G401.6 (cell line): ENCODE data around the gene ASB16.
"Not testable (repeated sequence)": the region's sequence is repeated elsewhere in the genome, so short reads cannot be mapped to it uniquely, and the experiment has no call there.

Source experiments
- FAIRE-seq: peaks from 2 replicates; lab custom pipeline; 2012; peaks lifted over from hg19 to GRCh38; lab: Jason Lieb, UNC

The ASB16 gene

DNA sequence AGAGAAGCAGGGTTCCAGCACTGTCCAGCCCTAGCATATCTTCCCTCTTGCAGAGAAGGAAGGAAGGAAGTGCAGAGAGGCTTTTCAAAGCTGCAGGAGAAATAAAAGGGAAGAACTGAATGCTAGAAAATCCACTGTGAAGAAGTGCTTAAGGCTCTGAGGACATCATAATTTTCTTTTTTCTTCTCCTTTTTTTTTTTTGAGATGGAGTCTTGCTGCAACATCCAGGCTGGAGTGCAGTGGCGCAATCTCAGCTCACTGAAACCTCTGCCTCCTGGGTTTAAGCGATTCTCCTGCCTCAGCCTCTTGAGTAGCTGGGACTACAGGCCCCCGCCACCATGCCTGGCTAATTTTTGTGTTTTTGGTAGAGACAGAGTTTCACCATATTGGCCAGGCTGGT is 21.4 kb upstream of the ASB16 start:
- FAIRE-seq = not testable (repeated sequence)

DNA sequence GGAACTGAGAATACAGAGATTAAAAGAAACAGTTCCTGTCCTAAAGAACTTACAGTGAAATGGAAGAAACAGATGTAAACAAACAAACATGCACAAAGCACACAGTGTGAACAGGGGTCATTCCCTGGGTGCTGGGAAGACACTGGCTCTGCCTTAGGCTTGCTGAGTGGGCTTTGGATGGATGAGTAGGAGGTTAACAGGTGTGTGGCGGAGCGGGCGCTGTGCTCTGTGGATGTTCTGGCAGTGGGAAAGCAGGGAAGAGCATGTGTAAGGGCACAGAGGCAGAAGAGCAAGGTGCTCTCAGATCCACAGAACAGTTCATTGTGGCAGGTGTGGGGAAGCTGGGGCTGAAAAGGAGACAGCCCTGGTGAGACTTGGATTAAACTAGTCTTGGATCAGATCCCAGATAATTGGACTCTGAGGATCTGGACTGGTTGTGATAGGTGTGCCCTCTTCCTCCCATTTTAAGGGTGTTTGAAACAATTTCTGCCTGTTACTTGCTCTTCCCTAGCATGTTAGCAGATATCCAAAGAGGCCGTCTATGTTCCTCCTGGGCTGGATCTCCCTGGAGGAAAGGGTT is 20.7 kb upstream of the ASB16 start:
- no peak for FAIRE-seq

DNA sequence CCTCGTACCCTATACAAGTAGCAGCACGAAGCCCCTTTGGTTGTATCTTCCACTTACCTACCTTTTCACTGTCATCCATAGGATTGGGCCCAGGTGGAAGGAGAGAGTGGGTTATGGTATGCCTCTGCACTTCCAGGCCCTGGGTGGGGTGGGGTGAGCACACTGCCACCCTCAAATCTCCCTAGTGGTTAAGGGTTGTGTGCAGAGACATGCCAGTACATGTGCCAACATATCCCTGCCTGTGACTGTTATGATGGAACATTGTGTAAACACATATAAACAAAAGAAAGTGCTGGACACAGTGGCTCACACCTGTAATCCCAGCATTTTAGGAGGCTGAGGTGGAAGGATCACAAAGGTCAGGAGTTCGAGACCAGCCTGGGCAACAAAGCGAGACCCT is 17.6 kb upstream of the ASB16 start:
- no peak for FAIRE-seq

DNA sequence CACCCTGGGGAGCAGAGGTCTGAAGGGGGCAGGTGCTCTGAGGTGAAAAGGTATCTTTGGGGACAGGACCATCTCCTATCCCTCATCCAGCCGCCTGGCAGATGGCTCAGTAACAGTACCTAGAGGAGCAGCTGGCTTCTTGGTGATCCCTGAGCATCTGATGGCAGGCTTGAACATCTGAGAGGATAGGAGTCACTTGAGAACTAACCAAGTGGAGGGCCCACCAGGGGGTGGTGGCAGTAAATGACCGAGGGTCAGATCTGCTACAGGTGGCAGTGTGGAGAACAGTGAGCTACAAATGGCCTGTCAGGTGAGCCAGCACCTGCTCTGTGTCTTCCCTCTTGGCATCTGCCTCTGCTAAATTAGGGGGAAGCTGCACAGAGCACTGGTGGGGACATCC is 15.0 kb upstream of the ASB16 start:
- no peak for FAIRE-seq

DNA sequence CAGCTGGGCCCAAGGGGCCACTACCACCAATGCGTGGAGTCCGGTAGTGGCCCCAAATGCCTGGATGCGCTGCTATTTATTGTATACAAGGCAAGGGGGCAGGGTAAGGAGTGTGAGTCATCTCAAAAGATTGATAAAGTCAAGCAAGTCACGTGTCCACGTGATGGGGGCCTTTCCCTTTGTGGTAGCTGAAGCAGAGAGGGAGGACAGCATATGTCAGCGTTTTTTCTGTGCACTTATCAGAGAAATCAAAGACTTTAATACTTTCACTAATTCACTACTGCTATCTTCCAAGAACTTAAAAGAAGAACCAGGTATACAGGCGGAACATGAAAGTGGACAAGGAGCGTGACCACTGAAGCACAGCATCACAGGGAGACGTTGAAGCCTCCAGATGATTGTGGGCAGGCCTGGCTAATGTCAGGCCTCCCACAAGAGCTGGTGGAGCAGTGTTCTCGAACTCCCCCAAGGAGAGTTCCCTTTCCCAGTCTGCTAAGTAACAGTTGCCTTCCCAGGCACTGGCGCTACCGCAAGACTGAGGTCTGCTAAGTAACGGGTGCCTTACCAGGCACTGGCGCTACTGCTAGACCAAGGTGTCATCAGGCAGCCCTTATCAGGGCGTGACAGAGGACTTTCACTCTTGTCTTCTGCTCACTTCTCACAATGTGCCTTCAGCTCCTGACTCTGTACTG is 10.8 kb upstream of the ASB16 start:
- FAIRE-seq = no peak

DNA sequence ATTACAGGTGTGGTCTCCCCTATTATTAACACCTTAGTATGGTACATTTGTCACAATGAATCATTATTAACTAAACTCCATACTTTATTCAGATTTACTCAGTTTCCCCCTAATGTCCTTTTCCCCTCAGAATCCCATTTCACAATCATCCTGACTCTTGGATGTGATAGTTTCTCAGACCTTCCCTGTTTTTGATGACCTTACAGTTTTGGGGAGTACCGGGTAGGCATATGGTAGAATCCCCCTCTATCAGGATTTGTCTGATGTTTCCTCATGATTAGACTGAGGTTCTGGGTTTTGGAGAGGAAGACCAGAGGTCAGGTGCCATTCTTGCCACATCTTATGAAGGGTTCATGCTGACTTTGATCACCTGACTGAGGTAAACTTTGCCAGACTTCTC is 6.0 kb upstream of the ASB16 start:
- FAIRE-seq = no peak

DNA sequence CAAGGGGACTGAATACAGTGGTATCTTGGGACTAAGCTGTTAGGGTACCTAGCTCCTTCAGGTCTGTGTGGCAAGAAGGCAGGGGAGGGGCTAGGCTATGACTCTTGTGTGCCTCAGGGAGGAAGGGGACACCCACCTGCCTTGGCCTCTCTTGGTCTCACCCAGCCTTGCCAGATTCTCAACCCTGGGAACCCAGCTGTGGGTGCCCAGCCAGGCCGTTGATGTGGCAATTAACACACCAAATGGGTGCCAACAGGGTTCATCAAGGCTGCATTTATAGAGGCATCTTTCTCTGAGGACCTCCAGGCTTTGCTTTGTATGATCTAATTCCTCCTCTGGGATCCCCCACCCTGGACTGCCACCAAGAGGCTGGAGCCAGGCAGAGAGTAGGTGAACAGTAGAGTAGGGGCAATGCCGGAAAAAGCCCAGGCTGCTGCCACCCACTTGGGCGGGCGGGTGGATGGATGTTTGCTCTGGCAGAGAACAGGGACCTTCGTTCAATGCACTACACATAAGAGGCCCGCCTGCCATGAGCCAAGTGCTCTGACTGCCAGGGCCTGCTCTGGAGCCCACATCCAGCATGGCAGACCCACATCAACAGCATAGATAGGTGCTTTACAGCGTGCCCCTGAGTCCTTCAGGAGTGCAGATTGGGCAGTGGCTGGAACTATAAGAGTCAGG is 3.2 kb upstream of the ASB16 start:
- no peak for FAIRE-seq

DNA sequence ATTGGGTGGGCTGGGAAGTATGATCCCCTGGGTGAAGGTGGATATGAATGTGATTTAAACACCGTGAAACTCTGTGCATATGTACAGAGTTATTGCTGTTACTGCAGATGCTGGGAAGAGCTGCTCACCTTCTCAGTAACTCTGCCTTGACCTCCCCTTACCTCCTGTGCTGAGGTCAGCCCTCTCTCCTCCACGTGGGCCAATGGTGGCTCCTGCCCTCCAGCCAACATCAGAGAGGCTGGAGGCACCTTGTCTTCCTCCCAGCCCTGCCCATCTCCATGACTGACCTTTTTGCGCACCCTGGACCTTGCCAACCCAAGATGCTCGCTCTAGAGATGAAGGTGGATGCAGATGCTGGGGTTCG is 387 bp upstream of the ASB16 start:
- FAIRE-seq = no peak

DNA sequence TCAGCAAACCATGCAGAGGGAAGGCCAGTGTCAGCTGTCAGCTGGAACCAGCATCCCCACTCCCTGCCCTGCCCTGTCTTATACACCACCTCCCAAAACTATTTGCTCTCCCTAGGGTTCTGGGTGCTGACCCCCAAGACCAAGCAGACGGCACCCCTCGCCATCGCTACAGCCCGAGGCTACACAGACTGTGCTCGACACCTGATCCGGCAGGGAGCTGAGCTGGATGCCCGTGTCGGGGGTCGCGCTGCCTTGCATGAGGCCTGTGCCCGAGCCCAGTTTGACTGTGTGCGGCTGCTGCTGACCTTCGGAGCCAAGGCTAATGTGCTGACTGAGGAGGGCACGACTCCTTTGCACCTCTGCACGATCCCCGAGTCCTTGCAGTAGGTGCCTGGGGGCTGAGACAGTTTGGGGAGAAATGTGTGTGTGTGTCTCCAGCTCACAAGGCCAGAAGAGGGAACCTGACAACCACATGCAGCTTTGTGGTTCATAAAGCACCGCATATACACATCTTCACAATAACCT is 1.5 kb downstream of the ASB16 start:
- FAIRE-seq = no peak

DNA sequence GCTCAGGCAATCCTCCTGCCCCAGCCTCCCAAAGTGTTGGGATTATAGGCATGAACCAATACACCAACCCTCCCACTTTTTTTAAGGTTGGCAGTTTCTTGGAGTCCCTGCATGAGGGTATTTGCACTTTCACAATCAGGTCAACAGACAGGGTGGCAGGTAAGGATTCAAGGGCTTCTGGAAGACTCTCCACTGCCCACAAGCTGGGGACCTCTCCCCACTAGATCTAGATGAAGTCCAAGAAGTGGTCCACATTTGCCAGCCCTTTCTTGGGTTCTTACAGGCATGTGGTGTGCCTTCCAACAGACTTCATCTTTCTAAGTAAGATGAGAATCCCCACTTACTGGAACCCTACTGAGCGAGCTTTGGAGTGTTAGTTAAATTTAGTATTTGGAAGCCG is 3.9 kb downstream of the ASB16 start:
- FAIRE-seq = no peak

DNA sequence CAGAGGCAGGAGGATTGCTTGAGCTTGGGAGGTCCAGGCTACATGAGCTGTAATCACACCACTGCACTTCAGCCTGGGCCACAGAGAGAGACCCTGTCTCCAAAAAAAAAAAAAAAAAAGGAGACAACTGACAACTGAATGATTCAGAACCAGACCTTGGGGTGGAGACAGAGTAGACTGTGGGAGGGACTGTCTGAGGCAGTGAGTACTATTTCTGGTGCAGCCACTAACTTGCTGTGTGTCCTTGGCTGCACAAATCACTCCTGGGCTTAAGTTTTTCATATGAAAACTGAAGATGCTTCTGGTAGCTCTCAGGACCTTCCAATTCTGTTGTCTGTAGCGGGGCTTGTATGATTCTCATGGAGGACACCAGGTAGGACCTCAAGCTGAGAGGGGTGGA is 5.8 kb downstream of the ASB16 start:
- FAIRE-seq = no peak

DNA sequence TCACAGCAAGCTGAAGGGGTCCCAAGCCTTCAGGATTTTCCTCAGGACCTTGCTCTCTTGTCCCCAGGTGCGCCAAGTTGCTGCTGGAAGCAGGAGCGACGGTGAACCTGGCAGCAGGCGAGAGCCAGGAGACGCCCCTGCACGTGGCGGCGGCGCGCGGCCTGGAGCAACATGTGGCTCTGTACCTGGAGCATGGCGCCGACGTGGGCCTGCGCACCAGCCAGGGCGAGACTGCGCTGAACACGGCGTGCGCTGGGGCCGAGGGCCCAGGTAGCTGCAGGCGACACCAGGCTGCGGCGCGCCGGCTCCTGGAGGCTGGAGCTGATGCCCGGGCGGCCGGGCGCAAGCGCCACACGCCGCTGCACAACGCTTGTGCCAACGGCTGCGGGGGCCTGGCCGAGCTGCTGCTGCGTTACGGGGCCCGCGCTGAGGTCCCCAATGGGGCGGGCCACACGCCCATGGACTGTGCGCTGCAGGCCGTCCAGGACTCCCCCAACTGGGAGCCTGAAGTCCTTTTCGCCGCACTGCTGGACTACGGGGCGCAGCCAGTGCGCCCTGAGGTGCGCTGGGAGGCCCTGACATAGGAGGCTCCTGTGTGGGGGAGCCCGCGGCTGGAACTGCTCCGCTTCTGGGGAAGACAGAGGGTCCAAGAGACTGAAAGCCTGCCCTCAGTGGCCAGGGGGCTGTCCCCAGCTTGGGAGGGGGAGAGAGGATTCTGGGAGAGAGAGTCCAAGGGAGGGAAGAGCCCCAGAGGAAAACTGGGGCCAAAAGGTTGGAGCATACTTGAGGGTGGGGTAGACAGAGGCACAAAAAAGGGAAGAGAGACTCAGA is 6.4 kb downstream of the ASB16 start:
- no peak for FAIRE-seq

DNA sequence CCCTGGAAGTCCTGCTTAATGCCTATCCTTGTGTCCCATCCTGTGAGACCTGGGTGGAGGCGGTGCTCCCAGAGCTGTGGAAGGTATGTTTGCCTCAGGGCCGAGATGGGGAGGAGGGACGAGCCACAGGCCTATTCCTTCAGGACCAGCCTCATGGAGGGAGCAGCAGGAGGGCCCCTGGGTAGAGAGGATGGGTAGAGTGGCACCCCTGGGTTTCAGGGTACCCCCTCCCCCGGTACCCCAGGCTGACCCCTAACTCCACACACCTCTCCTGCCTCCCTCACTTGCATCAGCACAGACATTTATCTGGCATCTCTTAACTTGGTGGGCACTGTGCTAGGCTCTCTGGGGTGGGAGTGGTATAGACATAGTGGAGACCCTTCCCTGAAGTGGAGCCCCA is 7.1 kb downstream of the ASB16 start:
- no peak for FAIRE-seq

DNA sequence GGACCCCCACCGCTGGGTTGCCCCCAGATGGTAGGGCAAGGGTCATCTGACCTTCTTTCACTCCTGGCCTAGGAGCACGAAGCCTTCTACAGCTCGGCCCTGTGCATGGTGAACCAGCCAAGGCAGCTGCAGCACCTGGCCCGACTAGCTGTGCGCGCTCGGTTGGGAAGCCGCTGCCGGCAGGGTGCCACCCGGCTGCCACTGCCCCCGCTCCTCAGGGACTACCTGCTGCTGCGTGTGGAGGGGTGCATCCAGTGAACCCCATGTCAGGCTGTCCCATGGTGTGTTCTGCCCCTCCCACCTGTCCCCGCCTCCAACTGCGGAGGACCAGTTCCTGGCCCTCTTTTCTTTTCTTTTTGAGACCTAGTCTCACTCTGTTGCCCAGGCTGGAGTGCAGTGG is 7.6 kb downstream of the ASB16 start:
- FAIRE-seq = no peak

DNA sequence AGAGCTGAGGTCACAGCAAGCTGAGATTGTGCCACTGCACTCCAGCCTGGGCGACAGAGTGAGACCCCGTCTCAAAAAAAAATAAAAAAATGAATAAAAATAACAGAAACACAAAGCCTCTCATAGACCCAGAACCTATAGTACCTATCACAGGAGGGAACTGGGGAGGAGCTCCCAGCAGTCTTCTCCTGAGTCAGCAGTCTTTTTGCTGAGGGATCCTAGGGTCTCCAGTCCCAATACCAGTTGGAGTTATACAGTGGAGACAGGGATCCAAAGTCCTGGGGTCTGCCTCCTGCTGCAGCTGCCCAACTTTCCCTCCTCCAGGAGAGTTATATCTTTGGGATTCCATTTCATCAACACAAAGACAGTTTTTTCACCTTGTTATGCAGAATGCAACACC is 12.5 kb downstream of the ASB16 start:
- no peak for FAIRE-seq

DNA sequence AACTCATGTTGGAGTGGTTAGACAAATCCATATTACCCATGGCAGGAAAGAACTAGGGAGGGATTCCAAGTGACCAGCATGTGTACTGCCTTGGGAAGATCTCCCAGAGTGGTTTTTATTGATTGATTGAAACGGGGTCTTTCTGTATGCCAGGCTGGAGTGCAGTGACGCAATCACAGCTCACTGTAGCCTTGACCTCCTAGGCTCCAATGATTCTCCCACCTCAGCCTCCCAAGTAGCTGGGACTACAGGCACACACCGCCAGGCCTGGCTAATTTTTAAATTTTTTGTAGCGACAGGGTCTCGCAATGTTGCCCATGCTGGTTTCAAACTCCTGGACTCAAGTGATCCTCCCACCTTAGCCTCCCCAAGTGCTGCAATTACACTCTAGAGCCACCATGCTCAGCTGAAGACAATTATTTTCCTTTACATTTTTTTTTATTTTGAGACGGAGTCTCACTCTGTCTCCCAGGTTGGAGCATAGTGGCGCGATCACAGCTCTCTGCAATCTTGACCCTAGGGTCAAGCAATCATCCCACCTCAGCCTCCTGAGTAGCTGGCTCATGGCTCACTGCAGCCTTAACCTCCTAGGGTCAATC is 13.8 kb downstream of the ASB16 start:
- no peak for FAIRE-seq

DNA sequence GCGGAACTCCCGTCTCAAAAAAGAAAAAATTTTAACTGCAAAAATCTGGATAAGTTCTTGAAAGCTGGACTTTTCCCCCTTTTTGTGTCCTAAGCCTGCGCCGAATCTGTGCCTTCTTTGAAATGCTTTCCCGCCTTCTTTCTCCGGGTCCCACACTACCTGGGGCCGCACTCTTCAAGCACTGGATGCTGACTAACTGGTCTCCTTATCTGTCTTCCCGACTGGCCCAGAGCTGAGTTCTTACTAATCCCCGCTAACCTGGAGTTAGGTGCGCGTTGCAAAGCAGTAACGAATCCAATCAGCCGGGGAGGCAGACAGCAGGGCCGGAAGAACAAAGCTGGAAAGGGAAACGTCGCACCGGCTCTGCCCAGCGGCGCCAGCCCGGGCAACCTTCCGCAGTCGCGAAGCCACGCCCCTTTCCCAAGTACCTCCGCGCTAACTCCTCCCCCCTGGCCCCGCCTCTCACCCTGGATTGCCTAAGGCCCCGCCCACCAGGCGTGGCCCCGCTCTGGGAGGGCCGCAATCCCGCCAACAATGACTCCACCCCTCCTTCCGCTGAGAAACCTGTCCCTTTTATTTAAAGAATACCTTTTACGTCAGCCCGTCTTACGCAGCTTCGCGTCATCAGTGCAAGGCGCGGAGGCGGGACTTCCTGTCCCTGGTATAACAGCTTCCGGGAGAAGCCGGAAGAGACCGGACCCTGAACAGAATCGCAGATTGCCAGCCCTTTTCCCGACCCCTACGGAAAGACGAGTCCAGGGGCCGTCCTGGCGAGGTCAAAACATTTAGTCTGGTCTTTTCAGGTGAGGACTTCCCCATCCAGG is 16.0 kb downstream of the ASB16 start, which contains the start of gene TMUB2:
TSS of gene TMUB2 (plus strand) at position 666 of the 824 bp plus-strand sequence. CDS start 737 bp downstream, outside the sequence.
- FAIRE-seq = peak; percentile 99

DNA sequence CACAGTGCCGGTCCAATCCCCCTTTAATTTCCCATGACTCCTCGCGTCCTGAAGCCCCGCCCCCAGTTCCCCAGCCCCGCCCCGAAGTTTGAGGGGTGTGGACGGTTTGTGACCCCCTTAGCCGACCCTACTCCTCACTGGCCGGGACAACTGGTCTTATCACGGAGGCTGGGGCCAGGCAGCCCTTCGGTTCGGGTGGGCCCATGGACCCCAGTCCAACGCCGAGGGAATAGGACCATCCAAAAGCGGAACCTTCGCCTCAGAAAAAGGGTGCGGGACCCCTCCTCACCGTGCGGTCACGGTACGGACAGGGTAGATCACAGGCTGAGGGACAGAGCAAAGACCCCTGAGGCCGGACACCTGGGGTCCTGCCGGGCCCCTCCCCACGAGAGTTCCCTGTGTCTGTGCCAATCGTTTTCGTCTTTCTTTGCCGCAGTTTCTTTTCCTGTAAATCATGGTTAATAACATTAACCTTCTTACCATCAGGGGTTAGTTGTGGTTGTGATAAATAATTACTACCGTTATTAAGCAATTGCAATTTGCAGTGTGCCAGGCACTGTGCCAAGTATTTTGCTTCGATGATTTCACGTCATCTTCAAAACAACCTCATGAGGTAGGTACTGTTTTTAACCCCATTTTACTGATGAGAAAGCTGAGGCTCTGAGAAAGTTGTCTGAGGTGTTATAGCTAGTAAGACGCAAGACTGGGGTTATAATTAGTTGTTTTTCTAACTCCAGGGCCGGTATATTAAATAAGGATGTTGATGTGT is 16.8 kb downstream of the ASB16 start:
- no peak for FAIRE-seq

DNA sequence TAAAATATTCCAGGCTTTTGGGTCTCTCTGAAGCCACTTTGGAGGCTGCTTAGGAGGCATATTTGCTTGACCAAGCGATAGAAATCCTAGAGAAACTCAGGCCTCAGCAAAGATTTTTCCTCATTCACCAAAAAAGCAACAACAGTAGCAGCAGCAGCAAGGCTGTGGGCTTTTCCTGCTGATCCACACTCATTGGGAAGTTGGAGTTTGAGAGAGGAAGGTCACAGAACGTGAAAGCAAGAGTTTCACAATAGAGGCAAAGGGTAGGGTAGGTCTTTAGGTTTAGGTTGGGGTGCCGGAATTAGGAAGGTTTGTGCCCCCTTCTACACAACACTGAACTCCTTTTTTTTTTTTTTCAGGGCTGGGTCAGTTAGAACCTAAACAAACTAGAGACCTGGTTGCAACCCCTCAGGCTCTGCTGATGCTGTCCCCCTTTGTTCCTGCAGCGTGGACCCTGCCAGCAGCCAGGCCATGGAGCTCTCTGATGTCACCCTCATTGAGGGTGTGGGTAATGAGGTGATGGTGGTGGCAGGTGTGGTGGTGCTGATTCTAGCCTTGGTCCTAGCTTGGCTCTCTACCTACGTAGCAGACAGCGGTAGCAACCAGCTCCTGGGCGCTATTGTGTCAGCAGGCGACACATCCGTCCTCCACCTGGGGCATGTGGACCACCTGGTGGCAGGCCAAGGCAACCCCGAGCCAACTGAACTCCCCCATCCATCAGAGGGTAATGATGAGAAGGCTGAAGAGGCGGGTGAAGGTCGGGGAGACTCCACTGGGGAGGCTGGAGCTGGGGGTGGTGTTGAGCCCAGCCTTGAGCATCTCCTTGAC is 18.3 kb downstream of the ASB16 start:
- no peak for FAIRE-seq

DNA sequence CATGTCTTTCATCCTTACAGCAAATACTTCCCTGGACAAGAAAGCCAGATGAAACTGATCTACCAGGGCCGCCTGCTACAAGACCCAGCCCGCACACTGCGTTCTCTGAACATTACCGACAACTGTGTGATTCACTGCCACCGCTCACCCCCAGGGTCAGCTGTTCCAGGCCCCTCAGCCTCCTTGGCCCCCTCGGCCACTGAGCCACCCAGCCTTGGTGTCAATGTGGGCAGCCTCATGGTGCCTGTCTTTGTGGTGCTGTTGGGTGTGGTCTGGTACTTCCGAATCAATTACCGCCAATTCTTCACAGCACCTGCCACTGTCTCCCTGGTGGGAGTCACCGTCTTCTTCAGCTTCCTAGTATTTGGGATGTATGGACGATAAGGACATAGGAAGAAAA is 20.0 kb downstream of the ASB16 start:
- no peak for FAIRE-seq
